ENCODE measurements around the gene OR4M1. TPM values are rescaled to one million over a fixed set of nuclear protein-coding genes. Genes with fewer than 3 reads are reported as not detected.
"Not testable (repeated sequence)": the region's sequence is repeated elsewhere in the genome, so short reads cannot be mapped to it uniquely, and the experiment has no call there.

Gene OR4M1
- total RNA-seq, 4 donors from 2014 or later = not detected

DNA sequence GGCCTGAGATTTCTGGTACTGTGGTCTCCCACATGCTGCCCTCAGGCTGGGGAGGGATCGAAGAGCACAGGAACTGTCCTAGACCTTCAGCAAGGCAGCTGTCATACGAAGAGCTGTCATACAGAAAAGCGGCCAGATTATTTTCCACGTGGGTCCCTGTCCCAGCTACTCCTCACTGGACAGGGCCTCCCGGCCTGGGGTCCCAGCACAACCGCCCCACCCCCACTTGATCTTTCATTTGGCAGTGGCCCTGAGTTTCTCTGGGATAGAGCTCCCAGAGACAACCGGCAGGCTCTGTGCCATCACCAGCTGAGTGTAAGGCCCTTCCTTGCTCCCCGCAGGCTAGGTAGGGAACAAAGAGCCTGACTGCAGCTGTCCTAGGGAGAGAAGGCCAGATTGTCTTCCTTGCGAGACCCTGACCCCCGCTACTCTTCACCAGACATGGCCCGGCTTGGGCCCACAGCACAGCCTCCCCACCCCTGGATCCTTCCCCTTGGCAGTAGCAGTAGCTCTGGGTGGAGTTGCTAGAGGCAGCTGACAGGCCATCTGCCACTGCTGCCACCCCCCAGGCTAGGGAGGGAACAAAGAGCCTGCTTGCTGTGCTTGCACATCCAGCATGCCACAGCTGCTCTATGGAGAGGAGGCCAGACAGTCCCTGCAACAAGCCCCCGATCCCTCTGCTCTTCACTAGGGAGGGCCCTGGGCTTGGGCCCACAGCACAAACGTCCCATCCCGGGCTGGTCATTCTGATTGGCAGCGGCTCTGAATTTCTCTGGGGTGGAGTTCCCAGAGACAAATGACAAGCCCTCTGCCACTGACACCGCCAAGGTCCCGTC lies 27.2 kb downstream of the OR4M1 start:
- intact Hi-C loops (cut with DNase I; ENCODE audit: low total_unique reads) = no loop called here
- no peaks in the 10 kb centered on the region for H3K9me3 ChIP-seq
- TF ChIP-seq, protein P1, sequence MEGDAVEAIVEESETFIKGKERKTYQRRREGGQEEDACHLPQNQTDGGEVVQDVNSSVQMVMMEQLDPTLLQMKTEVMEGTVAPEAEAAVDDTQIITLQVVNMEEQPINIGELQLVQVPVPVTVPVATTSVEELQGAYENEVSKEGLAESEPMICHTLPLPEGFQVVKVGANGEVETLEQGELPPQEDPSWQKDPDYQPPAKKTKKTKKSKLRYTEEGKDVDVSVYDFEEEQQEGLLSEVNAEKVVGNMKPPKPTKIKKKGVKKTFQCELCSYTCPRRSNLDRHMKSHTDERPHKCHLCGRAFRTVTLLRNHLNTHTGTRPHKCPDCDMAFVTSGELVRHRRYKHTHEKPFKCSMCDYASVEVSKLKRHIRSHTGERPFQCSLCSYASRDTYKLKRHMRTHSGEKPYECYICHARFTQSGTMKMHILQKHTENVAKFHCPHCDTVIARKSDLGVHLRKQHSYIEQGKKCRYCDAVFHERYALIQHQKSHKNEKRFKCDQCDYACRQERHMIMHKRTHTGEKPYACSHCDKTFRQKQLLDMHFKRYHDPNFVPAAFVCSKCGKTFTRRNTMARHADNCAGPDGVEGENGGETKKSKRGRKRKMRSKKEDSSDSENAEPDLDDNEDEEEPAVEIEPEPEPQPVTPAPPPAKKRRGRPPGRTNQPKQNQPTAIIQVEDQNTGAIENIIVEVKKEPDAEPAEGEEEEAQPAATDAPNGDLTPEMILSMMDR (IDR thresholded peaks at IDR 0.05) = no peak
- TF ChIP-seq POLR2A (IDR thresholded peaks at IDR 0.05) = no peak
- H3K27me3 ChIP-seq = no peaks in the 10 kb centered on the region
- H3K4me3 ChIP-seq = no peak overlapping the region
- H3K27ac ChIP-seq = no peak overlapping the region
- H3K36me3 ChIP-seq = no peaks in the 10 kb centered on the region
- no peak for DNase-seq
- no peaks in the 10 kb centered on the region for H3K4me1 ChIP-seq

DNA sequence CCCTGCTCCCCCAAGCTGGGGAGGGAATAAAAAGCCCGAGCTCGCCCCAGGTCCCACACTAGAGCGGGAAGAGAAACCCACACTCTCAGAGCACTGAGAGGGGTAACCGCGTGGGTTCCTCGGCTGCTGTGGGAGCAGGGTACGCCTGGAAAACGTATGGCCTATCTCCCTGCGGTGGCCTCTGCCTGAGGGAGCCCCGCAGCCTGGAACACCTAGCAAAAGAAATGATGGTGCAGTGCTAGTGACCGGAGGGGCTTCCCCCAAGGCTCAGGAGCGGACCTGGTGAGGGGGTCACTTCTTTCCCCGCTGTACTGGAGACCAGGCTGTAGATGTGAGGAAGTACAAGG lies 27.8 kb downstream of the OR4M1 start:
- H3K4me3 ChIP-seq = no peak overlapping the region
- H3K36me3 ChIP-seq = no peaks in the 10 kb centered on the region
- no peaks in the 10 kb centered on the region for H3K9me3 ChIP-seq
- DNase-seq = no peak
- no peaks in the 10 kb centered on the region for H3K4me1 ChIP-seq
- H3K27ac ChIP-seq = no peak overlapping the region
- no peaks in the 10 kb centered on the region for H3K27me3 ChIP-seq
- intact Hi-C loops (cut with DNase I; ENCODE audit: low total_unique reads) = no loop called here
- TF ChIP-seq, protein P1 (IDR thresholded peaks at IDR 0.05) = no peak
- no peak for TF ChIP-seq POLR2A (IDR thresholded peaks at IDR 0.05)

DNA sequence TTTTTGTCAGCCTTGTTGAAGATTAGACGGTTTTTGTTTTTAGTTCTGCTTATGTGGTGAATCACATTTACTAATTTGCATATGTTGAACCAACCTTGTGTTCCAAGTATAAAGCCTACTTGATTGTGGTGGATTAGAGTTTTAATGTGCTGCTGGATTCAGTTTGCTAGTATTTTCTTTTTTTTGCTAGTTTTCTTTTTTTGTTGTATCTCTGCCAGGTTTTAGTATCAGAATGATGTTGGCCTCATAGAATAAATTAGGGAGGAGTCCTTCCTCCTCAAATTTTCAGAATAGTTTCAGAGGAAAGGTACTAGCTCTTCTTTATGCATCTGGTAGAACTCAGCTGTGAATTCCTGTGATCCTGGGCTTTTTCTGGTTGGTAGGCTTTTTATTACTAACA lies 30.2 kb downstream of the OR4M1 start, which contains the start of gene OR4N2:
Gene OR4N2, plus strand, starts transcription at position 301 of the 400 bp plus-strand sequence. CDS start 23,679 bp downstream, outside the sequence.
- DNase-seq = not testable (repeated sequence)

DNA sequence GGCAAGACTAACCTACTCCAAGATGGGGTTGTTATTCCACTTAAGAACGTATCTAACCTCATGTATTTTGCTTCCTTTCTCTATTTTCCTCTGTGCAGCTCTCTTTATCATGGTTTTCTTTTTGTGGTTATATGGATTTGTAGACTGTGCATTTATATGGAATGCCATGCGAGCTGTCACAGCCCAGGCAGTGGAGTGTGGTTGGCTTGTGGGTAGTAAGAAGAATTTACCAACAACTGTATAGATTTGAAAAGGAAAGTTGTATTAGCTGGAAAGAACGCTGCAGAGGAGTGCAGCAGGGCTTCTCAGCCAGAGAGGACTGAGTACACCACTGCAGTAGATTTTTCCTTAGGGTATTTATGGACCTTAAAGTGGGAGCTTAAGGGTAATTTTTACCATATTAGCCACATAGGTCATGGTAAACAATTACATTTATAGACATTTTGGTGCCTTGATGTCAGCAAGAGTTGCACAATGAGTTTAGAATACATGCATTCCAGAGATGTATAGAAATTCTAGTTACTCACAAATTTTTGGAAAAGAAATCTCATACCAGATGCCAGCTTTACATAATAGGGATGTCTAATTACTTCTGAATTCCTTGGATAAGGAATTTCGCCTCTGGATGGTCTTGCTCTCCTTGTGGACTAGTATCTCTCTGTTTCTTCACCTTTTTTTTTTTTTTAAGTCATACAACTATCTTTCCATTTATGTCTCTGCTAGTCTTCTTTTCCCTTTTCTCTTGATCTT lies 40.0 kb downstream of the OR4M1 start:
- H3K4me1 ChIP-seq; DNase-seq; H3K4me3 ChIP-seq; H3K27ac ChIP-seq; intact Hi-C loops (cut with DNase I; ENCODE audit: low total_unique reads); H3K27me3 ChIP-seq; H3K9me3 ChIP-seq; H3K36me3 ChIP-seq: not testable (repeated sequence)

More for the DNA sequence above, 30.2 kb downstream of the OR4M1 start, which contains the start of gene OR4N2:
- intact Hi-C loops (cut with DNase I; ENCODE audit: low total_unique reads); H3K4me3 ChIP-seq; H3K27ac ChIP-seq; H3K9me3 ChIP-seq; H3K4me1 ChIP-seq; H3K27me3 ChIP-seq; H3K36me3 ChIP-seq: not testable (repeated sequence)

DNA sequence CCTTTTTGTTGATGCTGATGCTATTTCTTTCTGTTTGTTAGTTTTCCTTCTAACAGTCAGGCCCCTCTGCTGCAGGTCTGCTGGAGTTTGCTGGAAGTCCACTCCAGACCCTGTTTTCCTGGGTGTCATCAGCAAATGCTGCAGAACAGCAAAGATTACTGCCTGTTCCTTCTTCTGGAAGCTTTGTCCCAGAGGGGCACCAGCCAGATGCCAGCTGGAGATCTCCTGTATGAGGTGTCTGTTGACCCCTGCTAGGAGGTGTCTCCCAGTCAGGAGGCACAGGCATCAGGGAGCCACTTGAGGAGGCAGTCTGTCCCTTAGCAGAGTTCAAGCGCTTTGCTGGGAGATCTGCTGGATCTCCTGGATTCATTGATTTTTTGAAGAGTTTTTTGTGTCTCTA lies 46.6 kb downstream of the OR4M1 start:
- H3K9me3 ChIP-seq; DNase-seq; H3K27me3 ChIP-seq; H3K27ac ChIP-seq; H3K4me3 ChIP-seq; intact Hi-C loops (cut with DNase I; ENCODE audit: low total_unique reads); H3K36me3 ChIP-seq; H3K4me1 ChIP-seq: not testable (repeated sequence)

DNA sequence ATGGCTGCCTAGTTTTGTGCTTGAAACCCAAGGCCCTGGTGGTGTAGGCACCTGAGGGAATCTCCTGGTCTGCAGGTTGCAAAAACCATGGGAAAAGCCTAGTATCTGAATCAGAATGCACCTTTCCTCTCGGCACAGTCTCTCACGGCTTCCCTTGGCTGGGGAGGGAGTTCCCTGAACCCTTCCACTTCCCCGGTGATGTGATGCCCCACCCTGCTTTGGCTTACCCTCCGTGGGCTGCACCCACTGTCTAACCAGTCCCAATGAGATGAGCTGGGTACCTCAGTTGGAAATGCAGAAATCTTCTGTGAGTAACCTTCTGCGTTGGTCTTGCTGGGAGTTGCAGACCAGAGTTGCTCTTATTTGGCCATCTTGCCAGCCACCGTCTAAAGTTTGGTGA lies 47.7 kb downstream of the OR4M1 start:
- H3K9me3 ChIP-seq; H3K4me3 ChIP-seq; DNase-seq; H3K27ac ChIP-seq; H3K27me3 ChIP-seq; intact Hi-C loops (cut with DNase I; ENCODE audit: low total_unique reads); H3K36me3 ChIP-seq; H3K4me1 ChIP-seq: not testable (repeated sequence)

DNA sequence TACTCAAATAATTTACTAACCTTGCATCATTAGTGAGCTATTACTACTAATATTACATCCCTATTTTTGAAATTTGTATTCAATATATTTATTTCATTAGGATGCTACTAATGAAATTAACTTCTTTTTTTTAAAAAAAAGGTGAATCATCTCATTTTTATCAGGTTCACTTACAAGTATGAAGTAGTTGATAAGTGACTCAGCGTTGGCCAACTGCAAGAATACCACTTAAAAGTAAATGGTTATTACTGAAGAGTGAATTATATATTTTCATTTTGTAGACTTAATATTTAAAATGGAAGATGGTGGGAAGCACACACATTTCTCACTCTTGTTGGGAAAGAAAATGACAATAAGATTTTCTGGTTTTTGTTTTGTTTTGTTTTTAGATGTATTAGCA lies 49.9 kb downstream of the OR4M1 start:
- no peaks in the 10 kb centered on the region for H3K36me3 ChIP-seq
- DNase-seq = no peak
- H3K27me3 ChIP-seq = no peaks in the 10 kb centered on the region
- no peaks in the 10 kb centered on the region for H3K9me3 ChIP-seq
- H3K4me3 ChIP-seq = no peak overlapping the region
- H3K4me1 ChIP-seq = no peaks in the 10 kb centered on the region
- intact Hi-C loops (cut with DNase I; ENCODE audit: low total_unique reads) = no loop called here
- TF ChIP-seq POLR2A (IDR thresholded peaks at IDR 0.05) = no peak
- TF ChIP-seq, protein P1 (IDR thresholded peaks at IDR 0.05) = no peak
- no peak overlapping the region for H3K27ac ChIP-seq
